GM12878 (cell line): Measurements from ENCODE around the gene PPP2R5C. TPM values are rescaled to one million over a fixed set of nuclear protein-coding genes. Genes with fewer than 3 reads are reported as not detected.

Experiments used
- BCL3 ChIP-seq: IDR thresholded peaks from 2 replicates; pipeline ENCODE4 v1.6.1; 2011; ENCODE audit warnings: borderline replicate concordance, low read depth, mild to moderate bottlenecking, moderate library complexity, low read length; ENCODE audit not compliant: insufficient read depth, poor library complexity, severe bottlenecking
- ETV6 ChIP-seq, 2 experiments: fragments of 450-650 bp in 1 of 2; IDR thresholded peaks in 1 of 2; conservative IDR thresholded peaks in 1 of 2; 2 replicates each; pipeline ENCODE4 v1.6.1; 2014; ENCODE audit warnings: antibody characterized with exemption in 1 of 2, borderline replicate concordance in 1 of 2, low read depth in 1 of 2, mild to moderate bottlenecking in 1 of 2, moderate library complexity in 1 of 2
- FOXM1 ChIP-seq: IDR thresholded peaks from 2 replicates; pipeline ENCODE4 v1.6.1; 2012; ENCODE audit warnings: low read depth, mild to moderate bottlenecking, inconsistent platforms, low read length, moderate library complexity
- HCFC1 ChIP-seq: fragments of 150-350 bp; IDR thresholded peaks from 2 replicates; pipeline ENCODE4 v1.6.1; 2014; ENCODE audit warnings: low read length
- IRF5 ChIP-seq: fragments of 450-650 bp; IDR thresholded peaks from 2 replicates; pipeline ENCODE4 v1.6.1; 2017; ENCODE audit warnings: borderline replicate concordance
- KAT2A ChIP-seq: conservative IDR thresholded peaks from 2 replicates; pipeline ENCODE4 v1.6.1; 2011; ENCODE audit warnings: low read depth, low read length; ENCODE audit not compliant: control insufficient read depth
- MLLT1 ChIP-seq: fragments of 450-650 bp; IDR thresholded peaks from 2 replicates; pipeline ENCODE4 v1.6.1; 2016; ENCODE audit warnings: mild to moderate bottlenecking
- MXI1 ChIP-seq: fragments of 150-350 bp; IDR thresholded peaks from 2 replicates; pipeline ENCODE4 v1.6.1; 2011; ENCODE audit warnings: low read depth, mild to moderate bottlenecking, inconsistent platforms, low read length, improper control_type of control experiment
- NFXL1 ChIP-seq: fragments of 450-650 bp; IDR thresholded peaks from 2 replicates; pipeline ENCODE4 v1.6.1; 2017; ENCODE audit warnings: antibody characterized with exemption, mild to moderate bottlenecking, borderline replicate concordance
- POU2F2 ChIP-seq: IDR thresholded peaks from 3 replicates; pipeline ENCODE4 v1.6.1; 2011; ENCODE audit warnings: low read depth, mild to moderate bottlenecking, low read length, borderline replicate concordance
- SKIL ChIP-seq: fragments of 450-650 bp; IDR thresholded peaks from 2 replicates; pipeline ENCODE4 v1.6.1; 2017; ENCODE audit warnings: mild to moderate bottlenecking, low read depth, inconsistent platforms; ENCODE audit not compliant: poor library complexity, severe bottlenecking
- SUPT20H ChIP-seq: IDR thresholded peaks from 2 replicates; pipeline ENCODE4 v1.6.1; 2011; ENCODE audit warnings: low read depth, mild to moderate bottlenecking, low read length, moderate library complexity, borderline replicate concordance; ENCODE audit not compliant: control insufficient read depth
- polyA plus RNA-seq, 11 experiments: library from polyadenylated mRNA; depleted of rRNA in 4 of 11; unstranded in 6 of 11; stranded (reverse) in 5 of 11; fragments of >200 nt; fragmentation: Nextera tagmentation in 4 of 11; fragmentation: Illumina TruSeq in 1 of 11; extraction: Ambion mirVana in 4 of 11; extraction: Trizol in 1 of 11; gene quantifications; 1 replicate in 1 of 11; 2 replicates in 10 of 11; pipeline versions ENCODE4 v1.2.1 to v1.2.3, GENCODE V29; 2011 to 2016; ENCODE audit warnings: inconsistent platforms in 2 of 11, missing spikeins in 2 of 11, low read depth in 1 of 11
- total RNA-seq, 4 experiments: library from RNA; depleted of rRNA in 3 of 4; stranded (reverse); fragments of >200 nt in 3 of 4; fragmentation: Illumina TruSeq in 1 of 4; extraction: Trizol in 1 of 4; gene quantifications; 2 replicates each; pipeline versions ENCODE4 v1.2.1 to v1.2.3, GENCODE V29; 2013 to 2021

The PPP2R5C gene
- total and polyA plus RNA-seq, 10 of the 15 experiments (the other 5 are each of a cell fraction or from before 2014, with no cell fraction given), result 106 to 199 (median 144) TPM

- no peak for TF ChIP-seq SKIL
- TF ChIP-seq SUPT20H, result no peak
- TF ChIP-seq MLLT1, result no peak
- TF ChIP-seq BCL3, result no peak
- TF ChIP-seq POU2F2, result no peak
- TF ChIP-seq KAT2A, result no peak
- no peak for TF ChIP-seq HCFC1
- TF ChIP-seq ETV6 (conservative IDR thresholded peaks at IDR 0.05 in 1 of 2, IDR thresholded peaks at IDR 0.05 in 1 of 2; ENCODE audit: borderline replicate concordance in 1 of 2, low read depth in 1 of 2), result no peak
- TF ChIP-seq FOXM1, result no peak
- no peak for TF ChIP-seq MXI1
- TF ChIP-seq IRF5, result no peak
- no peak for TF ChIP-seq NFXL1
- TF ChIP-seq, all 136 proteins: peak for 3
Observed at GRCh38 chr14:101721951-101722661, 39.4 kb upstream of the PPP2R5C start (continued).
